NOMO-1 treated with DMSO at 0.1 percent for 48 hours (cell line): ENCODE results near the gene TBC1D17.

ENCODE experiments used
- DNase-seq: peaks from one replicate; lab custom pipeline; 2025; ENCODE audit not compliant: unreplicated experiment; lab: John Stamatoyannopoulos, UW

The TBC1D17 gene

GRCh38 chr19:49933643-49934042 is 56.1 kb downstream of the TBC1D17 start:
- no peak for DNase-seq

GRCh38 chr19:49936549-49936948 is 59.0 kb downstream of the TBC1D17 start:
- no peak for DNase-seq

- peak; percentile 51 for DNase-seq
Observed at GRCh38 chr19:49937750-49938381, 60.4 kb downstream of the TBC1D17 start.
